ENCODE data around the gene PHOSPHO1.
"Not testable (repeated sequence)": the region's sequence is repeated elsewhere in the genome, so short reads cannot be mapped to it uniquely, and the experiment has no call there.

The PHOSPHO1 gene

DNA sequence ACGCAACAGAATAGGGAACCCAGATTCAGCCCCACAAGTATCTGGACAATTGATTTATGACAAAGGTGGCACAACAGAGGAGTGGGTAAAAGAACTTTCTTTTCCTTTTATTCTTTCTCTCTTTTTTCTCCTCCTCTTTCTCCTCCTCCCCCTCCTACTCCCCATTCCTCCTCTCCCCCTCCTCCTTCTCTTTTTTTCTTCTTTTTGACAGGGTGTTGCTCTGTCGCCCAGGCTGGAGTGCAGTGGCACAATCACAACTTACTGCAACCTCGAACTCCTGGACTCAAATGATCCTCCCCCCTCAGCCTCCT lies 36.3 kb downstream of the PHOSPHO1 start:
- in situ Hi-C loops (cut with MboI; ENCODE audit: low sequenced_read_pairs), result no loop called here

DNA sequence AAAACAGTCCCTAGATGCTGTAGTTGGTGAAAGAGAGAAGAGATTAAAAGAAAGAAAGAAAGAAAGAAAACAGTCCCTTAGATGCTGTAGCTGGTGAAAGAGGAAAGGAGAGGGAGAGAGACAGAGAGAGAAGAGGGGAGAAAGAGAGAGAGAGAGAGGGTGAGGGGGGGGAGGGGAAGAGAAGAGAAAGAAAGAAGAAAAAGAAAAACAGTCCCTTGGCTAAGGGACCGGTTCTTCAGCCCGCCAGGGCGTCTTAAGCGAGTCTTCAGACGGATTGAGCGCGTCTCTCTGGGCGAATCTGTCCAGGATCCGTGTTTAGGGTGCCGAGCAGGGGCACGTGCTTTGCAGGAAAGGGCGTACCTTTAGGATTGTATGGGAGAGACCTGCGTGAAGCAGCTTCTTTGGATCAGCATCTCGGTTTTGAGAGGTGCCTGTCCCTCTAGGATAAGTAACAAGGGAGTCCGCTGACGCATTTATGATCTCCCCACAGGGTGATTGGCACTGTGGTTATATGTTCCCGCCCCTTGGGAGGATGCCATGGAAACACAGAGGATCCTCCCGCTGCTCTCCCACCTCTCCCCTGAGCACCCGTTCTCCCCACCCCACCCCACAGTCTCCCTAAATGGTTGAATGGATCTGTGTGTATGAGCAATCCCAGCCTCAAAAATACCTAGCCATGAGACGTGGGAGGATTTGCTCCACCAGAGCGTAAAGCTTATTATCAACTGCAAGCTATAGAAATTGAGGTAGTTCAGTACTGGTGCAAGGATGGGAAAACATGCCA lies 36.9 kb downstream of the PHOSPHO1 start:
- in situ Hi-C loops (cut with MboI; ENCODE audit: low sequenced_read_pairs), result no loop called here

DNA sequence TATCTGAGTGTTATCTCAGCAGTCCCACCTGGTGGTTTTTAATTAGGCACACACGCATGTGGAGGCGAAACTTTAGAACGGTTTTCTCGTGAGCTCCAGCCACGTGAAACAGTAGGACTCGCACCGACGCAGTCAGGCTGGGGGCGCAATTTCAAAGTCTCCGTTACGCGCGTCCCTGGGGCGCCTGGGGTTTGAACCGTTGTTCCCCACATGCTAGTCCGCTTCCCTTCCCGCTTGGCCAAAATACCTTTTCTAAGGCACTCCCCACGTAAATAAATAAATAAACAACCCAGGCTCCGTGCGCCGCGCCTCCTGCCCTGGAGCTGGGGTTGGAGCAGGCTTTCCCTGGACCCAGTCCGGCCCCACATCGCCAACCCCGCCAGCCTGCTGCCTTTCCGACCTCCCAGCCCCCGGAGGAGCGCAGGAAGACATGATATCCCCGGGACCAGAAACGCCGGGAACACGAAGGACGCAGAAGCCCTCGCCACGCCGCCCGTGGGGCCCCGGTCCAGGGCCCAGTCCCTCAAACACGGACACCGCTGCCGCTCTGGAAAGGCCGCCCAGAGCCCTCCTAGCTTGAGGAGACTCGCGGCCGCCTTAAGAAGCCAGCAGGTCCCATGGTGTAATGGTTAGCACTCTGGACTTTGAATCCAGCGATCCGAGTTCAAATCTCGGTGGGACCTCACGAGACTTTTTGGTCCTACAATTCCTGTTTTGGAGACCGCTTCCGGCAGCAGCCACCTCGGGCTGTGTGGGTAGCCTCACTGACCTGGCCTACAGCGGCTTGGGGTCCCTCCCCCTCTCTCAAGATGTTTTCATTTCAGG lies 38.5 kb downstream of the PHOSPHO1 start:
- in situ Hi-C loops (cut with MboI; ENCODE audit: low sequenced_read_pairs), result no loop called here

DNA sequence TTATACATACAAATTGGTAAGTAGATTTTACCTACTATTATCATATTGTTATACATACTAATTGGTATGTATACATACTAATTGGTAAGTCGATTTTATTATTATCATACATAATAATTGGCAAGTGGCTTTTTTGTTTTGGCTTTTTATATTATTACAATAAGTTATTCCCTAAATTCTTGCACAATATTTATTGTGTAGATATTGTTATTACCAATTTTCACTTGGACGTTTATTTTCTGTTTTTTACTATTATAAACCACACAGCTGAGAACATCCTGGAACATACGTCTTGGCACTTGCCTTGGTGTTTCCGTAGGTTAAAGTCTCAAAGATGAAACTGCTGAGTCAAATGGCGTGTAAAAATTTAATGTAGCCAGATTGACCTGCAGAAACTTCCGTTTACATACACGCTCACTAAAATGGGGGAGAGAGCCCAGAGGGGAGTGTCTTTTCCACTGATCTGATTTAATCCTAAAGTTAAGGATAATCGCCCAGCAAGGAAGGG lies 39.1 kb downstream of the PHOSPHO1 start:
- in situ Hi-C loops (cut with MboI; ENCODE audit: low sequenced_read_pairs), result no loop called here

DNA sequence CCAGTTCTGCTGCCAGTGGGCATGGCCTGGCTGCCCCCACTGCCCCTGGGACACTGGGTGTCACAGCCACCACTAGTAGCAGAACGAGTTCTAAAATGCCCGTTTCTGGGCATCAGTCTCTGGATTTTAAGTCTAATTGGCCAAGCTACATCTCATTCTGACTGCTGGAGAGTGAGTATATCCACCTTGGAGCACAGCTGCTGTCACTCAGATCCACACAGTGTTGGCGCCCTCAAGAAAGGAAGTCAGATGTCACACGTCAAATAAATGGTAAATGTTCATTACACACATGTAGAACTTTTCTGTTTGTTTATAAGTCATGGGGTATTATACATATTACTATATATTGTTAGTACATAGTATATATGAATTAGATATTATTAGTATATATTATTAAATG lies 39.7 kb downstream of the PHOSPHO1 start:
- in situ Hi-C loops (cut with MboI; ENCODE audit: low sequenced_read_pairs), result no loop called here

DNA sequence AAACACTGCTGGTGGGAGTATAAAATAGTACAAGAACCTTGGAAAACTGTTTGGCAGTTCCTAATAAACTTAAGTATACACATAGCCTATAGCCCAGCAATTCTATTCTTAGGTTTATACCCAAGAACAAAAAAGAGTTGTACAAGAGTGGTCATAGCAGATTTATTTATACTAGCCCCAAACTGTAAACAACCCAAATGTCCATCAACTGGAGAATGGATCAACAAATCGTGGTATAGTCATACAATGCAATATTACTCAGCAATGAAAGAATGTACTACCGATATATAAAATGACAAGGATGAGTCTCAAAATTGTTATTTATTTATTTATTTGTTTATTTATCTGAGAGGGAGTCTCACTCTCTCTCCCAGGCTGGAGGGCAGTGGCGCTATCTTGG lies 43.3 kb downstream of the PHOSPHO1 start:
- in situ Hi-C loops (cut with MboI; ENCODE audit: low sequenced_read_pairs), result no loop called here

DNA sequence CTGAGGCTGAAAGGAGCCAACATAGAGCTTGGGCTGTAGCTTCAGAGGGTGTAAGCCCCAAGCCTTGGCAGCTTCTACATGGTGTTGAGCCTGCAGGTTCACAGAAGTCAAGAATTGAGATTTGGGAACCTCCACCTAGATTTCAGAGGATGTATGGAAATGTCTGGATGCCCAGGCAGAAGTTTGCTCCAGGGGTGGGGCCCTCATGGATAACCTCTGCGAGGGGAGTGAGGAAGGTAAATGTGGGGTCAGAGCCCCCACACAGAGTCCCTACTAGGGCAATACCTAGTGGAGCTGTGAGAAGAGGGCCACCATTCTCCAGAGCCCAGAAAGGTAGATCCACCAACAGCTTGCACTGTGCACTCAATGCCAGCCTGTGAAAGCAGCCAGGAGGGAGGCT lies 45.2 kb downstream of the PHOSPHO1 start:
- in situ Hi-C loops (cut with MboI; ENCODE audit: low sequenced_read_pairs), result not testable (repeated sequence)

DNA sequence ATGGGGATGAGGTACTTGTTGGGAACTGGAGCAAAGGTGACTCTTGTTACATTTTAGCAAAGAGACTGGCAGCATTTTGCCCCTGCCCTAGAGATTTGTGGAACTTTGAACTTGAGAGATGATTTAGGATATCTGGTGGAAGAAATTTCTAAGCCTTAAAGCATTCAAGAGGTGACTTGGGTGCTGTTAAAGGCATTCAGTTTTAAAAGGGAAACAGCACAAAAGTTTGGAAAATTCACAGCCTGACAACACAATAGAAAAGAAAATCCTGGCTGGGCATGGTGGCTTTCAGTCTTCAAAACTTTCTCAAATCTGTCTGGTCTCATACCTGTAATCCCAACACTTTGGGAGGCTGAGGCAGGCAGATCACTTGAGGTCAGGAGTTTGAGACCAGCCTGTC lies 46.1 kb downstream of the PHOSPHO1 start:
- in situ Hi-C loops (cut with MboI; ENCODE audit: low sequenced_read_pairs), result not testable (repeated sequence)

DNA sequence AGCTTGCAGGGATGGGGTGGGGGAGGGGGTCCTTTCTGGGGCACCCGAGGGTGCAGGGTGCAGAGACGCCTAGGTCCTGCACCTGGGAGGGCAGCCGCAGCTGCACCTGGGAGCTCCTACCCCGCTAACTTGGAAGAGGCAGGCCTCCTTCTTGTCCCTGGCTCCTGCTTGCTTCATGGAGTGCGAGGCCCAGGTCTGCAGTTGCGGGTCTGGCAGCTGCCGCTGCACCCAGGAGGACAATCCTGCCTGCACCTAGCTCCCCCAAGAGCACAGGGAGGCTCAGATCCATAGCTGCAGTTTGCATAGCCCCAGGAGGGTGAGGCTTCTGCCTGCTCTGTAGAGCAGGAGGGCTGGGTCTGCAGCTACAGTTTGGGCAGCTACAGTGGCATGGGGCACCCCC lies 46.8 kb downstream of the PHOSPHO1 start:
- in situ Hi-C loops (cut with MboI; ENCODE audit: low sequenced_read_pairs), result no loop called here

DNA sequence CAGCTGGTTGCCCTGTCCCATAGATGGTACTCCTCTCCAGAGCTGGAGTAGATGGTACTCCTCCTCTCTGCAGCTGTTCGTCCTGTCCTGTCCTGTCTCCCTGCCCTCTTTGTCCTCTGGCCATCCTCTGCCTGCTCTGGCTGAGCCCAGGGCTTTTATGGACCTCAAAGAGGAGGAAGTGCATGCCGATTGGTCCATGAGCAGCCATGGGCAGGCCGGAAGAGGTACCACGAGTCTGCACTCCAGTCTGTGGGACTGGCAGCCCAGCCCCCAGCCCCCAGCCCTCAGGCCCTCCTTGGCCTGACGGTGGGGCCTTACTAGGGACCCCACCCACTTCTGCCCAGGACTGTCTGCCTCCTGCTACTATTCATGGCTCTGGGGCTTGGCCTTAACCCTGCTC lies 47.2 kb downstream of the PHOSPHO1 start:
- in situ Hi-C loops (cut with MboI; ENCODE audit: low sequenced_read_pairs), result no loop called here

DNA sequence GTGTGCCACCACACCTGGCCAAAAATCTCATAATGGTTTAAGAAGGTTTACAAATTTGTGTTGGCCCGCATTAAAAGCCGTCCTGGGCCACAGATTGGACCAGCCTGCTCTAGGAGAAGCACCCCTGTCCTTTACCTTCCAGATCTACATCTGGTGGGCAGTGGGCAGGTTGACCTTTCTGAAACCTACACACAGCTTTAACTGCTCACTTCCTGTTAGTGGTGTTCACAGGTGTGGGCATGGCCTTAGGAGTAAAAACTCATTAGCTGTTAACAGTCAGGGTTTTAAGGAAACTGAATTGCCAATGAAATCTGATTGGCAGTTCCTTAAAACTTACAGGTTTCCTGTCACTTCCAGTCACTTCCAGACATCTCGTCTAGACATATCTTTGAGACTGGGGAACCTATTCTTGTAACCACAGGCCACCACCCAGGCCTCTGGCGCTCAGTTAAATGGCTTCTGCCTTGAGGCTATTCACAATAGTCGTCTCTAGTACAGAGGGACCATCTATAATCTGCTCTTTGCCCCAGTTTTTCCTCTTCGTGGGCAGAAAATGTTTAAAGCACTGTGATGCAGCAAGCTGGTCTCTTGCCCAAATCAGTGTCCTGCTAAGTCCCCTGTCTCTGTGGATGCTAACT lies 49.5 kb downstream of the PHOSPHO1 start:
- in situ Hi-C loops (cut with MboI; ENCODE audit: low sequenced_read_pairs), result no loop called here

DNA sequence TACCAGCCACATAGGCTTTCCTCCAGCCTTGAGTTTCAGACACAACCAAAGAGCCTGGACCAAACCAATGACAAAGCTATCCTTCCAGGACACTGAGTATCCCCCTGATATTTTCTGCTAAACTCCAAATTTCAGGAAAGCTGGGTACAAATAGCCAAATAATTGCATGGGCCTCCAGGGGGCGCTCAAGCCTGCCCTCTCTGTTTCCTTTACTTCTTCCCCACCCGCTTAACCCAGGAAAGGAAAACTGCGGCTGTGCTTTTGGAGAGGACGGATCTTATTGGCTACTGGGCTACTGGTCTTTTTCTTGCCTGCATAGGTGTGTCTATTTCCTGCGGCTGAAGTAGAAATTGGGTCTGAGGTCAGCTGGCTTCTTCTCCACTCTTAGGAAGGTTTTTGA lies 50.3 kb downstream of the PHOSPHO1 start:
- in situ Hi-C loops (cut with MboI; ENCODE audit: low sequenced_read_pairs), result no loop called here

DNA sequence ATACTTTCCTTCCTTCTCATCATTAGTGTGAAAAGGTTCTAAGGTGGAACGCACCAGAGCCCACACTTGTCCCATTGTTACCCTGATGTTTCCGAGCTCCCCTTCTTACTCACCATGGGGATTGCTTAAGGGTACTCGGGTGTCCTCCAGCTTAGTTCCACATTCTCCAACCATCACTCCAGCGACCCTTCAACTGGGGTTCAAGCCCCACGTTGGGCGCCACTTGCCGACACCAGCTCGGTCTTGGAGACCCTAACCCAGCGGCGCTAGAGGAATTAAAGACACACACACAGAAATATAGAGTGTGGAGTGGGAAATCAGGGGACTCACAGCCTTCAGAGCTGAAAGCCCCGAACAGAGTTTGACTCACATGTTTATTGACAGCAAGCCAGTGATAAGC lies 54.6 kb downstream of the PHOSPHO1 start:
- in situ Hi-C loops (cut with MboI; ENCODE audit: low sequenced_read_pairs), result not testable (repeated sequence)

Data from hTERT RPE-1 (cell line).